ENCODE measurements around the gene KCNMA1.

KCNMA1 gene

GRCh38 chr10:76982671-76983070 is 654.9 kb downstream of the KCNMA1 start:
- H3K4me3 ChIP-seq (ENCODE audit: low read length), result no peak overlapping the region
- no peak overlapping the region for H2AK5ac ChIP-seq (ENCODE audit: low read length)
- H2BK120ac ChIP-seq (ENCODE audit: low read depth, low read length), result no peak overlapping the region
- H3K18ac ChIP-seq (ENCODE audit: low read length), result no peak overlapping the region
- no peak overlapping the region for H3K9ac ChIP-seq (ENCODE audit: low read length)
- no peaks in the 10 kb centered on the region for H3K79me2 ChIP-seq (ENCODE audit: control insufficient read depth, insufficient read depth, low read length)
- H3K4ac ChIP-seq (ENCODE audit: low read depth, low read length), result no peak overlapping the region
- H3K4me2 ChIP-seq (ENCODE audit: low read length), result no peak overlapping the region
- WGBS (ENCODE audit: extremely low coverage, insufficient coverage, low lambda C conversion rate), result no CpG with 5 or more reads among the region's 2 CpGs
- H4K5ac ChIP-seq (ENCODE audit: low read length), result no peak overlapping the region
- H2BK15ac ChIP-seq (replicated peaks; ENCODE audit: low read depth), result no peak overlapping the region
- H3K36me3 ChIP-seq (ENCODE audit: control insufficient read depth, insufficient read depth, low read length), result no peaks in the 10 kb centered on the region
- H2BK5ac ChIP-seq (ENCODE audit: low read length), result no peak overlapping the region
- no peaks in the 10 kb centered on the region for H3K27me3 ChIP-seq (ENCODE audit: insufficient read depth, low read length, poor library complexity)
- no peak overlapping the region for H4K8ac ChIP-seq (ENCODE audit: low read depth, low read length)
- H3K27ac ChIP-seq (ENCODE audit: low read depth, low read length), result no peak overlapping the region
- H3K79me1 ChIP-seq (ENCODE audit: low read length), result no peaks in the 10 kb centered on the region
- H3K4me1 ChIP-seq (ENCODE audit: control insufficient read depth, low read depth, low read length), result no peaks in the 10 kb centered on the region
- no peak overlapping the region for H3K56ac ChIP-seq (ENCODE audit: low read length)
- H3K23ac ChIP-seq (ENCODE audit: low read length), result no peak overlapping the region
- DNase-seq, result no peak

DNA sequence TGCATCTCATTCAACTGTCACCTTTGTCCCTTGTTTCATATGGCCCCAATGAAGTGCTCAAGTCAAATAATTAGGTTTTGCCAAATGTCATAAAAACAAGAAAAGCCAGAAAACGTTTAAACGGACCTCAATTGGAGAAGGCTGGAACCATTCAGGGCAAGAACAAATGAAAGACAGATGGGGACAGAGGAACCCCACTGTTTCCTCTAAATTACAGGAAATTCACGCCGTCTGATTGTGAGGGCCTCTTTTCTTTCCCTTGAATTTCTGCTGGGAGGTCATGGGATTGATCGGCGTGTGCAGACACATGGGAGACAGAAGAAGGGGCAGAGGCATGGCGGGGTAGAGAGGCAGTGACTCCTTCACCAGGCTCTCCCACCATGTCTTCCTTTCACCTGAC is 656.4 kb downstream of the KCNMA1 start:
- Histone ChIP-seq H4K8ac (ENCODE audit: low read depth, low read length) (no peak overlapping the region), H4K5ac (ENCODE audit: low read length) (no peak overlapping the region), H3K23ac (ENCODE audit: low read length) (no peak overlapping the region), H3K4me2 (ENCODE audit: low read length) (no peak overlapping the region), H3K9ac (ENCODE audit: low read length) (no peak overlapping the region), H3K4me1 (ENCODE audit: control insufficient read depth, low read depth, low read length) (no peaks in the 10 kb centered on the region), H3K27me3 (ENCODE audit: insufficient read depth, low read length, poor library complexity) (no peaks in the 10 kb centered on the region), H2AK5ac (ENCODE audit: low read length) (no peak overlapping the region), H3K79me1 (ENCODE audit: low read length) (no peaks in the 10 kb centered on the region), H3K18ac (ENCODE audit: low read length) (no peak overlapping the region), H3K27ac (ENCODE audit: low read depth, low read length) (no peak overlapping the region), H2BK5ac (ENCODE audit: low read length) (no peak overlapping the region), H2BK120ac (ENCODE audit: low read depth, low read length) (no peak overlapping the region), H3K79me2 (ENCODE audit: control insufficient read depth, insufficient read depth, low read length) (no peaks in the 10 kb centered on the region), H3K36me3 (ENCODE audit: control insufficient read depth, insufficient read depth, low read length) (no peaks in the 10 kb centered on the region), H3K4me3 (ENCODE audit: low read length) (no peak overlapping the region), H2BK15ac (replicated peaks; ENCODE audit: low read depth) (no peak overlapping the region), H3K56ac (ENCODE audit: low read length) (no peak overlapping the region), H3K4ac (ENCODE audit: low read depth, low read length) (no peak overlapping the region)
- no peak for DNase-seq
- WGBS (ENCODE audit: extremely low coverage, insufficient coverage, low lambda C conversion rate), result no CpG with 5 or more reads among the region's 7 CpGs

- H3K4me3 ChIP-seq (ENCODE audit: low read length), result no peak overlapping the region
- no peak overlapping the region for H3K56ac ChIP-seq (ENCODE audit: low read length)
- no peak overlapping the region for H3K4ac ChIP-seq (ENCODE audit: low read depth, low read length)
- DNase-seq, result no peak
- H4K5ac ChIP-seq (ENCODE audit: low read length), result no peak overlapping the region
- H3K79me2 ChIP-seq (ENCODE audit: control insufficient read depth, insufficient read depth, low read length), result no peaks in the 10 kb centered on the region
- no peak overlapping the region for H3K4me2 ChIP-seq (ENCODE audit: low read length)
- H3K18ac ChIP-seq (ENCODE audit: low read length), result no peak overlapping the region
- H3K4me1 ChIP-seq (ENCODE audit: control insufficient read depth, low read depth, low read length), result no peaks in the 10 kb centered on the region
- H3K27me3 ChIP-seq (ENCODE audit: insufficient read depth, low read length, poor library complexity), result no peaks in the 10 kb centered on the region
- no peak overlapping the region for H3K23ac ChIP-seq (ENCODE audit: low read length)
- no peak overlapping the region for H4K8ac ChIP-seq (ENCODE audit: low read depth, low read length)
- no peaks in the 10 kb centered on the region for H3K36me3 ChIP-seq (ENCODE audit: control insufficient read depth, insufficient read depth, low read length)
- H3K79me1 ChIP-seq (ENCODE audit: low read length), result no peaks in the 10 kb centered on the region
- H2BK120ac ChIP-seq (ENCODE audit: low read depth, low read length), result no peak overlapping the region
- H2BK5ac ChIP-seq (ENCODE audit: low read length), result no peak overlapping the region
- H3K9ac ChIP-seq (ENCODE audit: low read length), result no peak overlapping the region
- H2BK15ac ChIP-seq (replicated peaks; ENCODE audit: low read depth), result no peak overlapping the region
- no CpG with 5 or more reads among the region's 7 CpGs for WGBS (ENCODE audit: extremely low coverage, insufficient coverage, low lambda C conversion rate)
- H3K27ac ChIP-seq (ENCODE audit: low read depth, low read length), result no peak overlapping the region
- no peak overlapping the region for H2AK5ac ChIP-seq (ENCODE audit: low read length)
Observed at GRCh38 chr10:76977901-76978300, 659.7 kb downstream of the KCNMA1 start.

DNA sequence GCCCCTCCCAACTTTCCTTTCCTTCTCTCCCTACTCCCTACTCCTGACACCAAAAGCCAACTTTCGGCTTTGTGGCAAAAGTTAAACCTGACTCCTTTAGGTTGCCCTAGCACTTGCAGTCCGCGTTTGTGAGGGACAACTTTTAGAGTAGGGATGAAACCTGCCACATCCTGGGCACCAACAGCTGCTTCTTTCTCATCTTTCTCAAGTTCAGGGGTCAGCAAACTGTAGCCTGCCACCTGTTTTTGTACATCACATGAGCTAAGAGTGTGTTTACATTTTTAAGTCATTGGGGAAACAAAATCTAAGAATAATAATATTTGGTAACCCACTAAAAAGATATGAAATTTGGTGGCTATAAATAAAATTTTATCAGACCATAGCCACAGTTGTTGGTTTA is 660.6 kb downstream of the KCNMA1 start:
- no peaks in the 10 kb centered on the region for H3K4me1 ChIP-seq (ENCODE audit: control insufficient read depth, low read depth, low read length)
- no peak for DNase-seq

DNA sequence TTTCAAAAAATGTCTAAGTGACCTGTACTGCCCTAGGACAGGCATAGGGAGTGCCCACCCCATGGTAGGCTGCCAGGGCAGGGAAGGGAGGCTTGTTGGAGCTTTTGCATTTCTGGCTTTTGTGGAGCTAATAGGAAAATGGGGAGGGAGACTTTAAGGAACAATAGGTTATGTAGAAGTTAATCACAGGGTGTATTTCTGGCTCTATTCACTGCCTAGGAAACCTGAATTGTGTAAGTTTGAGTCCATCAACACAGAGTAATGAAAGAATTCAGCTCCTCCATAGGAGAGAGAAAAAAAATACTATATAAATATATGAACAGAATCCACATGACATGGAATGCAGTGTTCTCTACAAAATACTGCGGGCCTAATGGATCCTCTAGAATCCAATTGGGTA is 661.5 kb downstream of the KCNMA1 start:
- no peak overlapping the region for H3K56ac ChIP-seq (ENCODE audit: low read length)
- no peak for DNase-seq
- H3K27me3 ChIP-seq (ENCODE audit: insufficient read depth, low read length, poor library complexity), result no peaks in the 10 kb centered on the region
- no peak overlapping the region for H2BK15ac ChIP-seq (replicated peaks; ENCODE audit: low read depth)
- no peak overlapping the region for H4K8ac ChIP-seq (ENCODE audit: low read depth, low read length)
- H4K5ac ChIP-seq (ENCODE audit: low read length), result no peak overlapping the region
- no peak overlapping the region for H3K4ac ChIP-seq (ENCODE audit: low read depth, low read length)
- no peak overlapping the region for H3K18ac ChIP-seq (ENCODE audit: low read length)
- no peaks in the 10 kb centered on the region for H3K79me2 ChIP-seq (ENCODE audit: control insufficient read depth, insufficient read depth, low read length)
- H3K4me2 ChIP-seq (ENCODE audit: low read length), result no peak overlapping the region
- no peaks in the 10 kb centered on the region for H3K4me1 ChIP-seq (ENCODE audit: control insufficient read depth, low read depth, low read length)
- no peaks in the 10 kb centered on the region for H3K36me3 ChIP-seq (ENCODE audit: control insufficient read depth, insufficient read depth, low read length)
- H3K27ac ChIP-seq (ENCODE audit: low read depth, low read length), result no peak overlapping the region
- H3K79me1 ChIP-seq (ENCODE audit: low read length), result no peaks in the 10 kb centered on the region
- no peak overlapping the region for H3K23ac ChIP-seq (ENCODE audit: low read length)
- WGBS (ENCODE audit: extremely low coverage, insufficient coverage, low lambda C conversion rate), result no CpG with 5 or more reads among the region's 1 CpG
- no peak overlapping the region for H3K4me3 ChIP-seq (ENCODE audit: low read length)
- no peak overlapping the region for H2BK5ac ChIP-seq (ENCODE audit: low read length)
- H2AK5ac ChIP-seq (ENCODE audit: low read length), result no peak overlapping the region
- H3K9ac ChIP-seq (ENCODE audit: low read length), result no peak overlapping the region
- H2BK120ac ChIP-seq (ENCODE audit: low read depth, low read length), result no peak overlapping the region

More for the DNA sequence above, 660.6 kb downstream of the KCNMA1 start:
- no peak overlapping the region for H4K5ac ChIP-seq (ENCODE audit: low read length)
- H3K18ac ChIP-seq (ENCODE audit: low read length), result no peak overlapping the region
- no peak overlapping the region for H3K23ac ChIP-seq (ENCODE audit: low read length)
- H4K8ac ChIP-seq (ENCODE audit: low read depth, low read length), result no peak overlapping the region
- no peak overlapping the region for H2BK120ac ChIP-seq (ENCODE audit: low read depth, low read length)
- no peak overlapping the region for H3K4me3 ChIP-seq (ENCODE audit: low read length)
- H3K9ac ChIP-seq (ENCODE audit: low read length), result no peak overlapping the region
- no peak overlapping the region for H3K4me2 ChIP-seq (ENCODE audit: low read length)
- H3K79me2 ChIP-seq (ENCODE audit: control insufficient read depth, insufficient read depth, low read length), result no peaks in the 10 kb centered on the region
- no peak overlapping the region for H2BK5ac ChIP-seq (ENCODE audit: low read length)
- H3K27me3 ChIP-seq (ENCODE audit: insufficient read depth, low read length, poor library complexity), result no peaks in the 10 kb centered on the region
- H3K36me3 ChIP-seq (ENCODE audit: control insufficient read depth, insufficient read depth, low read length), result no peaks in the 10 kb centered on the region
- WGBS (ENCODE audit: extremely low coverage, insufficient coverage, low lambda C conversion rate), result no CpG with 5 or more reads among the region's 3 CpGs
- H3K4ac ChIP-seq (ENCODE audit: low read depth, low read length), result no peak overlapping the region
- H3K56ac ChIP-seq (ENCODE audit: low read length), result no peak overlapping the region
- no peak overlapping the region for H2AK5ac ChIP-seq (ENCODE audit: low read length)
- no peak overlapping the region for H3K27ac ChIP-seq (ENCODE audit: low read depth, low read length)
- H3K79me1 ChIP-seq (ENCODE audit: low read length), result no peaks in the 10 kb centered on the region
- H2BK15ac ChIP-seq (replicated peaks; ENCODE audit: low read depth), result no peak overlapping the region

DNA sequence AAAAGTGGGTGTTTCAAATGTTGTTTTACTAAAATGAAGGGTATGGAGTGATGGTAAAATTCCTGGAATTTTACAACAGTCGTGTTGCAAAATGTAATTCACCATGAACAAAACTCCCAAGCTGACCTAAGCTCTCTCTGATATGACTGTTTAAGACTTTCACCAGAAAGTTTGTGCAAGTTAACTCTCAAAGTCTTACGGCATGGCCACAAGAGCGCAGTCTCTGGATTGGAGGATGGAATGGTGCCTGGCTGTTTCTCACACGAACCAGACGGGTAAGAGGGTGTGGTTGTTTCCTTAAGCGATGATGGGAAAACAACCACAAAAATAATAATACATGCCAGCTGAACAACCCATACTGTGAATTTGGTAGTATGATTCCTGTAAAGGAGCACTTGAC is 662.5 kb downstream of the KCNMA1 start:
- Histone ChIP-seq H3K4ac (ENCODE audit: low read depth, low read length) (no peak overlapping the region), H3K4me3 (ENCODE audit: low read length) (no peak overlapping the region), H4K8ac (ENCODE audit: low read depth, low read length) (no peak overlapping the region), H2BK120ac (ENCODE audit: low read depth, low read length) (no peak overlapping the region), H4K5ac (ENCODE audit: low read length) (no peak overlapping the region), H3K18ac (ENCODE audit: low read length) (no peak overlapping the region), H3K4me2 (ENCODE audit: low read length) (no peak overlapping the region), H2AK5ac (ENCODE audit: low read length) (no peak overlapping the region), H3K79me2 (ENCODE audit: control insufficient read depth, insufficient read depth, low read length) (no peaks in the 10 kb centered on the region), H3K4me1 (ENCODE audit: control insufficient read depth, low read depth, low read length) (no peaks in the 10 kb centered on the region), H3K23ac (ENCODE audit: low read length) (no peak overlapping the region), H2BK5ac (ENCODE audit: low read length) (no peak overlapping the region), H3K79me1 (ENCODE audit: low read length) (no peaks in the 10 kb centered on the region), H3K27ac (ENCODE audit: low read depth, low read length) (no peak overlapping the region), H3K9ac (ENCODE audit: low read length) (no peak overlapping the region), H3K56ac (ENCODE audit: low read length) (no peak overlapping the region), H3K36me3 (ENCODE audit: control insufficient read depth, insufficient read depth, low read length) (no peaks in the 10 kb centered on the region), H3K27me3 (ENCODE audit: insufficient read depth, low read length, poor library complexity) (no peaks in the 10 kb centered on the region), H2BK15ac (replicated peaks; ENCODE audit: low read depth) (no peak overlapping the region)
- no peak for DNase-seq
- WGBS (ENCODE audit: extremely low coverage, insufficient coverage, low lambda C conversion rate), result no CpG with 5 or more reads among the region's 6 CpGs

Measured in mesendoderm (in vitro differentiated cells).